ENCODE data around the gene ANKRD1. TPM values are rescaled to one million over a fixed set of nuclear protein-coding genes. Genes with fewer than 3 reads are reported as not detected.
A peak's percentile ranks its signal among the peaks of the same experiment; 100 is the strongest.

ANKRD1 gene
- total and polyA plus RNA-seq, 2 of the 8 experiments (the other 6 are each of a cell fraction or from before 2014, with no cell fraction given): 0.03 TPM; not detected in 1

DNA sequence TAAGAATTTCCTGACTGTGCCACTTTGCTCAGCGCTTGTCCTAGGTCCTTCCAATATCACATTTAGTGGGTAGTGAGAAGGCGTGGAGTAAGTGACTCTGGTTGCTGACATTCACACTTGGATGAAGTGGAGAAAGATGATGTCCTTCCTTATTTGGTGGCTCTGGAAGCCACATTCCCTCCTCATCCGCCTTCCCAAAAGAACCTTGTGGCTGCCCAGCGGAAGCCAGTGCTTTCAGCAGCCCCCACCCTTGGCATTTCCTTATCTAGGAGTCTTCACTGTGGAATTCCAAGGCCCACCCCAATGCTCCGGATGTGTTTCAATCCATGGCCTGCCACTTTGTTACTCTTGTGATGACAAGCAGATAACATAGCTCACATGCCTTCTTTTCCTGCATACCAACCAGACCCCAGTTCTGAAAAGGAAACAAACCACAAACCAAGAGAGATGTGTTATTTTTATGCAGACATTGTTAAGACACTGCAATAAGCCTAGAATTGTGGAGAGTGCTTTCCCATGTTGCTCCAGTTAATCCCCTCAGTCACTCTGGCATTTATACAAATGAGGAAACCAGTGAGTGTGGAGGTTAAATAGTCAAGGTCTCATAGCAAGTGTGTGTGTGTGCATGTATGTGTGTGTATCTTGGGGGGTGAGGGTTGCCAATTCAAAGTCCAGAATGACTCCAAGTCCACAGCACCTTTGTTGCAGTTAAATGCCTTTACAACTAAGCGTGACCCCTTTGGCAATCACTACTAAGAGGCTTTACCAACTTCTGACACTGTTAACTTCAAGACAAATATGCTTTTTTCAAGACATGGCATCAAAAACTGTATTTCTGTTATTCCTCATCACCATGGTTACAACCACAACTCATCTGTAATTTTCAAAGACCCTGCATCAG is 10.3 kb upstream of the ANKRD1 start:
- no peak overlapping the region for H2BK5ac ChIP-seq (ENCODE audit: low read depth, low read length)
- no peaks in the 10 kb centered on the region for H3K79me1 ChIP-seq (ENCODE audit: low read depth, low read length)
- H2BK20ac ChIP-seq (ENCODE audit: low read length): no peak overlapping the region
- no peak overlapping the region for H2BK120ac ChIP-seq (replicated peaks; ENCODE audit: low read depth, low read length)
- 49% methylated on average over 6 of the region's 6 CpGs; no CpG with 5 or more reads in 1 of the 2 experiments for WGBS, 2 experiments (ENCODE audit: extremely low coverage in 1 of 2, insufficient coverage in 1 of 2, insufficient read length in 1 of 2, insufficient replicate concordance in 2 of 2, low coverage in 1 of 2, low lambda C conversion rate in 2 of 2, missing lambda C conversion rate in 1 of 2)
- no peak overlapping the region; the same call in 1 of the 2 replicates for H3K18ac ChIP-seq (ENCODE audit: extremely low read depth, low read length)
- H4K91ac ChIP-seq (replicated peaks; ENCODE audit: insufficient read length, low read length): no peak overlapping the region
- H3K4me3 ChIP-seq (ENCODE audit: extremely low read depth in 1 of 4, insufficient read depth in 2 of 4, low read depth in 3 of 4, low read length in 4 of 4): peak overlapping the region in 1 of 4 experiments; percentile 24; a peak in 1 of 8 replicates
- no peak overlapping the region for H3K4ac ChIP-seq (replicated peaks; ENCODE audit: insufficient read length, low read depth, low read length)
- H4K5ac ChIP-seq (ENCODE audit: insufficient read length, low read depth, low read length): no peak overlapping the region
- no peak overlapping the region for H3K9ac ChIP-seq (replicated peaks in 1 of 4; ENCODE audit: extremely low read depth in 1 of 4, low read depth in 3 of 4, low read length in 3 of 4)
- FAIRE-seq: no peak
- no peak overlapping the region; the same call in 1 of the 2 replicates for H2BK12ac ChIP-seq (ENCODE audit: low read depth, low read length)
- H2BK15ac ChIP-seq (ENCODE audit: low read length): no peak overlapping the region
- CTCF ChIA-PET (ENCODE audit: partially characterized antibody): interaction anchor here (0.7 to 1.4 kb wide), 3 partner anchors 12 to 52 kb away, joined by 3 to 4 read pairs (median 3); no protein-coding TSS in a partner anchor
- no peak overlapping the region for H3K27ac ChIP-seq (ENCODE audit: low read depth, low read length)
- H3K14ac ChIP-seq (ENCODE audit: insufficient read length): no peak overlapping the region
- no peaks in the 10 kb centered on the region for H3K23me2 ChIP-seq (ENCODE audit: low read depth, low read length)
- POLR2A ChIA-PET (ENCODE audit: partially characterized antibody): interaction anchor here (1.2 to 1.6 kb wide), 2 partner anchors 10 to 16 kb away, joined by 4 read pairs; partner anchors contain the start of gene ANKRD1
- H3K79me2 ChIP-seq (ENCODE audit: control insufficient read depth in 1 of 2, insufficient read depth in 2 of 2, low read length in 2 of 2): no peaks in the 10 kb centered on the region
- DNase-seq (ENCODE audit: low read depth in 1 of 2, low spot score in 2 of 2): peak in 1 of 2 experiments; percentile 65
- H3K27me3 ChIP-seq (replicated peaks in 1 of 4; ENCODE audit: control insufficient read depth in 3 of 4, extremely low read depth in 1 of 4, insufficient read depth in 3 of 4, low read length in 3 of 4): peaks cover 69 to 98% (median 93%) of the 10 kb centered on the region in 4 experiments
- no peak overlapping the region for H4K8ac ChIP-seq (ENCODE audit: extremely low read depth, insufficient read depth, low read length)
- H3K36me3 ChIP-seq (ENCODE audit: control insufficient read depth in 2 of 4, insufficient read depth in 4 of 4, low read length in 3 of 4): no peaks in the 10 kb centered on the region; a peak in 2 of 8 replicates
- peaks cover 2 to 13% (median 9%) of the 10 kb centered on the region in 4 experiments; a peak in 5 of 7 replicates for H3K4me1 ChIP-seq (replicated peaks in 1 of 4; ENCODE audit: control insufficient read depth in 3 of 4, insufficient read depth in 4 of 4, low read length in 3 of 4)
- peak overlapping the region; percentile 24; the same call in 1 of the 2 replicates for H2AK5ac ChIP-seq (ENCODE audit: low read depth, low read length)
- H3K9me3 ChIP-seq (ENCODE audit: insufficient read depth in 2 of 2, low read depth in 1 of 2, low read length in 1 of 2): no peaks in the 10 kb centered on the region
- H3K4me2 ChIP-seq (ENCODE audit: insufficient read depth in 1 of 2, low read depth in 2 of 2, low read length in 2 of 2): peak overlapping the region; percentile 41 to 61; a peak in 3 of 4 replicates
- H2AFZ ChIP-seq (ENCODE audit: low read length): no peak overlapping the region
- peaks cover 2 to 10% of the 10 kb centered on the region in 2 experiments for H4K20me1 ChIP-seq (replicated peaks in 1 of 2; ENCODE audit: control insufficient read depth in 1 of 2, insufficient read depth in 2 of 2, low read length in 2 of 2)
- H3K23ac ChIP-seq (ENCODE audit: insufficient read length): no peak overlapping the region
- no peak overlapping the region for H3K56ac ChIP-seq (replicated peaks; ENCODE audit: insufficient read length, low read depth, low read length)
- no peak for TF ChIP-seq POU5F1 (IDR thresholded peaks at IDR 0.05; ENCODE audit: low read depth, low read length)
- no peak for TF ChIP-seq BRCA1 (IDR thresholded peaks at IDR 0.05; ENCODE audit: low read depth, low read length)
- TF ChIP-seq ZNF274 (IDR thresholded peaks at IDR 0.05; ENCODE audit: borderline replicate concordance, extremely low read depth, low read length): no peak
- no peak for TF ChIP-seq CBX8 (IDR thresholded peaks at IDR 0.05; ENCODE audit: borderline replicate concordance, low read depth, low read length)
- no peak for TF ChIP-seq TBP (IDR thresholded peaks at IDR 0.05; ENCODE audit: low read depth, low read length)
- TF ChIP-seq HDAC2 (IDR thresholded peaks at IDR 0.05; ENCODE audit: borderline replicate concordance in 1 of 2, low read depth in 2 of 2, low read length in 2 of 2): no peak
- TF ChIP-seq ASH2L (IDR thresholded peaks at IDR 0.05; ENCODE audit: low read length): no peak
- no peak for TF ChIP-seq SP2 (IDR thresholded peaks at IDR 0.05; ENCODE audit: low read length)
- TF ChIP-seq SRF (IDR thresholded peaks at IDR 0.05; ENCODE audit: low read depth, low read length): no peak
- peak; percentile 19 for TF ChIP-seq EZH2 (IDR thresholded peaks at IDR 0.05; ENCODE audit: low read depth, low read length, severe bottlenecking)
